COLO668 (cell line): Measurements from ENCODE around the gene MPDZ.
A peak's percentile ranks its signal among the peaks of the same experiment; 100 is the strongest.

Source experiments
- DNase-seq: peaks from one replicate; lab custom pipeline; 2025; ENCODE audit not compliant: unreplicated experiment; lab: John Stamatoyannopoulos, UW

MPDZ gene

GRCh38 chr9:13089666-13090065 lies 189.8 kb downstream of the MPDZ start:
- DNase-seq, result no peak

DNA sequence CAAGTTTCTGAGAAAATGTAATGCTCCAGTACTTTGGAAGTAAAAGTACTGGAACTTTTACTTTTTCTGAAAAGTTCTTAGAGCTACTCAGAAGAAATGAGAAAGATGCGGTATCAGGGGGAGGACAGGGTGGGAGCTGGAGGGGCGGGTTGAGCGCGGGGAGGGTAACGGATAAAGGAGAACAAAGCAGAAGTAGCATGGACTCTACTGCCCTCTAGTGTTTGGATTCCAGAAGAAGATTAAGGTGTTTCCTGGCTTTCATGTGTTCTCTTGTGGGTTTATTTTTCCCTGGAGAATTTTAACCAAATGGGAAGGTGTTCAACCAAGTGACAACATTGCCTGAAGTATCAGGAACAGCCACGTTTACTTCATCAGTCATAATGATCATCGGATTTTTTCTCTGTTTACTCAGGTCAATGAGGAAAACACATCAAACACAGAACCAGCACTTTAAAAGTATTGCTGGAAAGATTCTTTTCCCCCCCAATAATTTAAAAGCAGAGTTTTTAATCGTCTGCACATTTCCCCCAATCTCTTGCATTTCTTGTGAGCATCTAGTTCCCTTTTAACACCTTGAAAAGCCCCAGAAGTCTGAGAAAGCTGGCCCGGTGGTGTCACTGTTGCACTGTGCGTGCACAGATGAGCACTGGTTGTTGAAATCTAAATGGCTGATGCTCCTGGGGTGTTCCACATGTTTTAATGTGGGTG lies 190.6 kb downstream of the MPDZ start:
- peak; percentile 30 for DNase-seq

GRCh38 chr9:13083963-13084528 lies 195.4 kb downstream of the MPDZ start:
- DNase-seq, result no peak

DNA sequence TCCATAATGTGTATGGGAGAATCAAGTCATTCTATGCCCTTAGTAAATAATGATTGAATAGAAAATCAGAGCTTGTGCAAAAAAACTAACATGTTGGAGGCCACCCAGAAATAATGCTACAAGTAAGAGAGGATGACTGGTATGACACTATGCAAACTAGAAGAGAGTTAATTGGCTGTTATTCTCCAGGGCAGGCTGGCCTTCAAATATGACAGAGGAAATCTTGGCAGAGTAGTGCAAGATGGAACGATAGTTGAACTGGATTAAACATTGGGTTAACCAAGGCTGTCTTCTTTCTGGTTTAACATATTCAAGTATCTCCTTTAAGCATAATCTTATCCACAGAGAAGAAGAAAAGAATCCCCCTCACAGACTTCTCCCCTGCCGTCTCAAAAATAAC lies 196.1 kb downstream of the MPDZ start:
- no peak for DNase-seq

GRCh38 chr9:13082796-13083195 lies 196.7 kb downstream of the MPDZ start:
- DNase-seq, result no peak

DNA sequence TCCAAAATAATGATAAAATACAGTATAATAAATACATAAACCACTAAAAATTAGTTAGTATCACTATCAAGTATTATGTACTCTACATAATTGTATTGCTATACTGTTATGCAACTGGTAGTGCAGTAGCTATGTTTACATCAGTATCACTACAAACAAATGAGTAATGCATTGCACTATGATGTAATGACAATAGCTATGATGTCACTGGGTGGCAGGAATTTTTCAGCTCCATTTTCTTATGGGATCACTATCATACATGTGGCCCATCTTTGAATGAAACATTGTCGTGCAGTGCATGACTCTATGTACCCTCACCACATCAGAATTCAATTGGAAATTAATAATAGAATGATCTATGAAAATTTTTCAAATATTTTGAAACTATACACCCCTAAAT lies 201.3 kb downstream of the MPDZ start:
- DNase-seq, result no peak

DNA sequence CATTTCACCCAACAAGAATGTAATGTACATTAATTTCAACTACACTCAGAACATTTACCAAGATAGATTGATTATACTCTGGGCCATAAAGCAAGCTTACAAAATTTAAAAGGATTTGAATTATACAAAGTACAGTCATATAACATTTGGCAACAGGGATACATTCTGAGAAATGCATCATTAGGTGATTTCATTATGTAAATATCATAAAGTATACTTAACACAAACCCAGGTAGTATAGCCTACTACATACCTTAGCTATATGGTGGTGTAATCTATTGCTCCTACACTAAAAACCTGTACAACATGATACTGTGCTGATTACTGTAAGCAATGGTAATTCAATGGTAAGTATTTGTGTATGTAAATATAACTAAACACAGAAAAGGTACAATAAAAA lies 202.9 kb downstream of the MPDZ start:
- DNase-seq, result no peak

- no peak for DNase-seq
Measured at GRCh38 chr9:13071921-13072320, 207.6 kb downstream of the MPDZ start.

GRCh38 chr9:13070612-13071595 lies 208.6 kb downstream of the MPDZ start:
- DNase-seq, result no peak

- DNase-seq, result no peak
Measured at GRCh38 chr9:13069498-13069897, 210.0 kb downstream of the MPDZ start.

DNA sequence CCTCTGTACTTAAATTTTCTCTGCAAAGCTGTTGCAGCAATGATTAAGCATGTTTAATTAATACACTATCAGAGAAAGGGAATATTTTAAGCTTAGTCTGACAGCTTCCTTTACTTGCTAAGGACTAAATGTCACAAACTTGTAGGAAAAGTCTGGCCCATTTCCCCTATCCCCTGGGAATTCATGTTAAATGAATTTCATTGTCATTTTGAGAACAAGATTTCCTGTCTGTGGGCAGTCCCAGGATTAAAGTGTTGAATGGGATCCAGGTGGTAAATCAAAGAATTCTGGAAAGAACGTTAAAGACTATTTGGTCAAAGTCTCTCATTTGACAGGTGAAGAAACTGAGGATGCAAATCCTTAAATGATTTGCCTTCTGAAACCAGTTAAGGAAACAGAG lies 214.8 kb downstream of the MPDZ start:
- no peak for DNase-seq

GRCh38 chr9:13063880-13064459 lies 215.5 kb downstream of the MPDZ start:
- no peak for DNase-seq

DNA sequence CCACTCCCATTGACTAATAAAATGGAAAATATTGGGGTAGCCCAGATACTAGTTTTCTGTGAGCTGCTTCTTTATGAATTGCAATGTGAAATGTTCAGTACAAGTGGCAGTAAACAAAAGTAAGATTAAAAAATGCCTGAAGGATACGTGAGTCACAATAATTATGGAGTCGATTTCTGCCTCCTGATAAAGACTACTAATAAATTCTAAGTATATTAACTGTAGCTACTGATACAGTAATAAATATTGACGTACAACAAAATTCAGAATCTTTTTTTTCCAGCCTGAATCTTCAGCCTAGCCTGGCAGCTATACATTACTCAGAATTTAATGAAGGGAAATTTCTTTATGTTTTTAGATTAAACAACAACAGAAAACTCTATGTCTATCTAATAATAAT lies 218.1 kb downstream of the MPDZ start:
- DNase-seq, result no peak
